HepG2 (cell line): ENCODE data around the gene AFDN. TPM values are rescaled to one million over a fixed set of nuclear protein-coding genes. Genes with fewer than 3 reads are reported as not detected.

Experiments
- ATAC-seq: fragments of 200-7000 bp; cut with Tn5 transposase; 3 replicates; pipeline ENCODE4 v1.9.1; 2020; ENCODE audit warnings: mild to moderate bottlenecking, moderate library complexity
- BruUV-seq: library from RNA; stranded (reverse); fragments of 400-500 nt; replicated peaks from 2 replicates; lab custom pipeline; 2021; lab: Mats Ljungman, UMichigan
- CTCF ChIA-PET: fragments of 300-600 bp; formaldehyde crosslinking; extraction: SDS; loops from one replicate; lab custom pipeline; 2021; ENCODE audit warnings: low total read pairs, inconsistent platforms, low intra/inter-chr PET ratio; lab: Yijun Ruan, JAX
- POLR2A ChIA-PET: fragments of 350-600 bp; sonication (Branson Sonifier 250); formaldehyde crosslinking; loops from one replicate; lab custom pipeline; 2020; ENCODE audit warnings: antibody characterized with exemption, inconsistent platforms; lab: Yijun Ruan, JAX
- DNase-seq: peaks from one replicate; pipeline ENCODE4 v3.0.0-alpha.2; 2015; ENCODE audit warnings: low spot score
- FAIRE-seq: peaks from 3 replicates; lab custom pipeline; 2011; peaks lifted over from hg19 to GRCh38; lab: Jason Lieb, UNC
- H2AFZ ChIP-seq: one replicate; pipeline ENCODE4 v1.6.1; 2011; ENCODE audit warnings: low read length, inconsistent platforms
- H3K27ac ChIP-seq: fragments of 300-600 bp; 3 replicates; pipeline ENCODE4 v1.8.0; 2011; ENCODE audit warnings: mixed run types, mild to moderate bottlenecking, mixed read lengths, low read length, inconsistent platforms; ENCODE audit not compliant: insufficient read depth; ENCODE audit errors: extremely low read length
- H3K27me3 ChIP-seq, 2 experiments: fragments of 200-600 bp in 1 of 2; 2 replicates in 1 of 2; 3 replicates in 1 of 2; pipeline versions ENCODE4 v1.6.0 to v1.8.0; 2011; ENCODE audit warnings: low read length in 2 of 2, mild to moderate bottlenecking in 2 of 2, moderate library complexity in 2 of 2, inconsistent platforms in 1 of 2; ENCODE audit not compliant: insufficient read depth in 2 of 2, control insufficient read depth in 1 of 2
- H3K36me3 ChIP-seq, 2 experiments: fragments of 200-600 bp in 1 of 2; replicated peaks in 1 of 2; 2 replicates in 1 of 2; 3 replicates in 1 of 2; pipeline versions ENCODE4 v1.5.1 to v1.8.0; 2011; ENCODE audit warnings: low read length in 2 of 2, inconsistent platforms in 1 of 2; ENCODE audit not compliant: insufficient read depth in 2 of 2, control insufficient read depth in 1 of 2
- H3K4me1 ChIP-seq: 2 replicates; pipeline ENCODE4 v1.5.1; 2012; ENCODE audit warnings: low read length, inconsistent platforms; ENCODE audit not compliant: insufficient read depth
- H3K4me2 ChIP-seq: 2 replicates; pipeline ENCODE4 v1.6.0; 2011; ENCODE audit warnings: low read depth, low read length, inconsistent platforms
- H3K4me3 ChIP-seq, 3 experiments: fragments of 200-600 bp in 1 of 3; sonication (generic), shearing (Covaris generic) in 1 of 3; replicated peaks in 1 of 3; 2 replicates each; pipeline ENCODE4 v1.5.1; 2011 to 2016; ENCODE audit warnings: low read length in 3 of 3, inconsistent platforms in 2 of 3, low read depth in 2 of 3, mild to moderate bottlenecking in 2 of 3, control low read depth in 1 of 3, mixed read lengths in 1 of 3; ENCODE audit not compliant: insufficient read depth in 1 of 3
- H3K79me2 ChIP-seq: one replicate; pipeline ENCODE4 v1.6.1; 2011; ENCODE audit warnings: low read length, inconsistent platforms; ENCODE audit not compliant: insufficient read depth
- H3K9ac ChIP-seq: 2 replicates; pipeline ENCODE4 v1.6.0; 2011; ENCODE audit warnings: mild to moderate bottlenecking, low read depth, low read length, inconsistent platforms; ENCODE audit not compliant: insufficient read depth
- H3K9me3 ChIP-seq: 2 replicates; pipeline ENCODE4 v1.5.1; 2012; ENCODE audit warnings: mild to moderate bottlenecking, low read length
- H4K20me1 ChIP-seq: 2 replicates; pipeline ENCODE4 v1.6.0; 2011; ENCODE audit warnings: inconsistent platforms, mild to moderate bottlenecking, low read length, moderate library complexity; ENCODE audit not compliant: insufficient read depth
- ELF3 ChIP-seq: IDR thresholded peaks from 2 replicates; pipeline ENCODE4 v1.6.1; 2016; ENCODE audit warnings: missing genetic modification reagents, missing compliant biosample characterization
- FOXA3 ChIP-seq: IDR thresholded peaks from 2 replicates; pipeline ENCODE4 v1.6.1; 2016; ENCODE audit warnings: missing genetic modification reagents, missing compliant biosample characterization
- HMG20A ChIP-seq: IDR thresholded peaks from 2 replicates; pipeline ENCODE4 v1.6.1; 2016; ENCODE audit warnings: borderline replicate concordance
- SALL1 ChIP-seq: sonication (generic); formaldehyde crosslinking; IDR thresholded peaks from 2 replicates; pipeline ENCODE4 v1.8.0; 2022; ENCODE audit warnings: mild to moderate bottlenecking, missing genetic modification reagents
- SAP130 ChIP-seq: IDR thresholded peaks from 2 replicates; pipeline ENCODE4 v1.6.1; 2016; ENCODE audit warnings: low read depth
- SRF ChIP-seq: IDR thresholded peaks from 2 replicates; pipeline ENCODE4 v1.6.1; 2011; ENCODE audit warnings: mild to moderate bottlenecking, low read depth, low read length, moderate library complexity
- THYN1 ChIP-seq: sonication (generic); formaldehyde crosslinking; IDR thresholded peaks from 2 replicates; pipeline ENCODE4 v1.8.1; 2023; ENCODE audit warnings: low read depth, mild to moderate bottlenecking, moderate library complexity, missing genetic modification reagents, borderline replicate concordance
- ZNF644 ChIP-seq: IDR thresholded peaks from 2 replicates; pipeline ENCODE4 v1.6.1; 2016; ENCODE audit warnings: low read depth
- WGBS: methylation state at CpG from one replicate; pipeline ENCODE4 v1.1.6; 2017; ENCODE audit warnings: low lambda C conversion rate; 5-methylcytosine and 5-hydroxymethylcytosine counted together
- in situ Hi-C: cut with HindIII; loops from 2 replicates; pipeline ENCODE4 v1.10.0; 2017; ENCODE audit warnings: low pct_unique_long_range_greater_than_20kb; ENCODE audit not compliant: extremely low pct_ligation_motif_present
- intact Hi-C: fragments of 100-400 bp; cut with micrococcal nuclease; formaldehyde crosslinking; loops from one replicate; pipeline ENCODE4 v1.10.0; 2022; ENCODE audit not compliant: unreplicated experiment
- polyA plus RNA-seq, 8 experiments: library from polyadenylated mRNA; depleted of rRNA in 3 of 8; stranded (reverse) in 7 of 8; unstranded in 1 of 8; fragments of >200 nt; fragmentation: Illumina TruSeq in 4 of 8; extraction: Trizol in 4 of 8; gene quantifications; 2 replicates each; pipeline versions ENCODE4 v1.2.1 to v1.2.3, GENCODE V29; 2011 to 2016; ENCODE audit warnings: low read depth in 4 of 8, missing spikeins in 1 of 8, mixed read lengths in 1 of 8; ENCODE audit not compliant: insufficient read depth in 1 of 8
- total RNA-seq, 5 experiments: library from RNA; depleted of rRNA; stranded (reverse); fragments of >200 nt; fragmentation: Illumina TruSeq; extraction: Trizol; gene quantifications; 2 replicates each; pipeline ENCODE4 v1.2.3, GENCODE V29; 2016; ENCODE audit warnings: low read depth in 1 of 5
- TF ChIP-seq, protein P1 (sequence below): sonication (generic); formaldehyde crosslinking; IDR thresholded peaks from 2 replicates; pipeline ENCODE4 v1.5.1; 2020; ENCODE audit warnings: missing genetic modification reagents, mild to moderate bottlenecking, borderline replicate concordance
- TF ChIP-seq, protein P2 (sequence below): IDR thresholded peaks from 2 replicates; pipeline ENCODE4 v1.4.0; 2020; ENCODE audit warnings: mild to moderate bottlenecking, missing genetic modification reagents
- TF ChIP-seq, protein P3 (sequence below): sonication (generic); formaldehyde crosslinking; IDR thresholded peaks from 2 replicates; pipeline ENCODE4 v1.9.0; 2021; ENCODE audit warnings: missing genetic modification reagents, mild to moderate bottlenecking, borderline replicate concordance
- TF ChIP-seq, protein P4 (sequence below): sonication (generic); formaldehyde crosslinking; IDR thresholded peaks from 2 replicates; pipeline ENCODE4 v1.5.0; 2020; ENCODE audit warnings: mild to moderate bottlenecking, missing genetic modification reagents, borderline replicate concordance

The AFDN gene
- total and polyA plus RNA-seq, 2 of the 13 experiments (the other 11 are each of a cell fraction or from before 2014, with no cell fraction given), result 136 to 151 TPM

DNA sequence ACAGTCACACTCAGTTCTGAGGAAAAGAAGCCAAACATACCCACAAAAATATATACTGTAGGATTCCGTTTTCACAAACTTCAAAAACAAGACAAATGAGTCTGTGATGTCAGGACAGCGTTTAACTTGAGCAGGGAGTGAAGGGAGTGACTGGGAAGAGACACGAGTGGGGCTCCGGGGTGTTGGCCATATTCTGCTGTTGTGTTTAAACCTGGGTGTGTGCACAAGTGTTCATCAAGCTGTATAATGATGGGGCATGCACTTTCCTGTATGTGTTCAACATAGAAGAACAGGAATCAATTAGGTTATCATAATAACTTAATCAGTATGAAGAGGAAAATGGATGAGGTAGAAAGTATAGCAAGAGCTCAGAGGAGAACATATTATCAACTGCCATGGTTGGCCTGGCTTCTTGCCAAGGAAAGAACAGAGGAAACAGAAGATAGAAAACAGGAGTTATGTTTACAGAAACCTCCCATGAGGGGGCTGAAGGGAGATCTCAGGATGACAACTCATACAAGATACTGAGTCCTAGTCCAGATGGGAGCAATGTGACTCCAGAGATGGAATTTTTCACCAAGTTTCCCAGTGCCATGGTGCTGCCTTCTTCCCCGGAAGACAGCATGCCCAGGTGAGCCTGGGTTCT lies 15.1 kb upstream of the AFDN start:
- intact Hi-C loops (no loop called here), in situ Hi-C loops (no loop called here)
- 71% methylated on average over 5 of the region's 5 CpGs for WGBS
- DNase-seq, result no peak
- Histone ChIP-seq H3K4me3 (no peak overlapping the region; a peak in 1 of 6 replicates), H3K4me1 (peaks cover 33% of the 10 kb centered on the region), H3K9me3 (no peaks in the 10 kb centered on the region), H3K4me2 (no peak overlapping the region), H4K20me1 (no peaks in the 10 kb centered on the region), H3K79me2 (no peaks in the 10 kb centered on the region), H3K9ac (no peak overlapping the region), H2AFZ (no peak overlapping the region), H3K27me3 (no peaks in the 10 kb centered on the region), H3K27ac (no peak overlapping the region), H3K36me3 (no peaks in the 10 kb centered on the region)
- CTCF ChIA-PET, result no interaction called here
- no peak for FAIRE-seq
- POLR2A ChIA-PET, result no interaction called here
- BruUV-seq, result no TSS peak
- ATAC-seq, result peak; percentile 43; the same call in 2 of the 3 replicates
- TF ChIP-seq, protein P1, sequence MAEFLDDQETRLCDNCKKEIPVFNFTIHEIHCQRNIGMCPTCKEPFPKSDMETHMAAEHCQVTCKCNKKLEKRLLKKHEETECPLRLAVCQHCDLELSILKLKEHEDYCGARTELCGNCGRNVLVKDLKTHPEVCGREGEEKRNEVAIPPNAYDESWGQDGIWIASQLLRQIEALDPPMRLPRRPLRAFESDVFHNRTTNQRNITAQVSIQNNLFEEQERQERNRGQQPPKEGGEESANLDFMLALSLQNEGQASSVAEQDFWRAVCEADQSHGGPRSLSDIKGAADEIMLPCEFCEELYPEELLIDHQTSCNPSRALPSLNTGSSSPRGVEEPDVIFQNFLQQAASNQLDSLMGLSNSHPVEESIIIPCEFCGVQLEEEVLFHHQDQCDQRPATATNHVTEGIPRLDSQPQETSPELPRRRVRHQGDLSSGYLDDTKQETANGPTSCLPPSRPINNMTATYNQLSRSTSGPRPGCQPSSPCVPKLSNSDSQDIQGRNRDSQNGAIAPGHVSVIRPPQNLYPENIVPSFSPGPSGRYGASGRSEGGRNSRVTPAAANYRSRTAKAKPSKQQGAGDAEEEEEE (CRISPR knock-in tag), result no peak
- TF ChIP-seq, protein P2, sequence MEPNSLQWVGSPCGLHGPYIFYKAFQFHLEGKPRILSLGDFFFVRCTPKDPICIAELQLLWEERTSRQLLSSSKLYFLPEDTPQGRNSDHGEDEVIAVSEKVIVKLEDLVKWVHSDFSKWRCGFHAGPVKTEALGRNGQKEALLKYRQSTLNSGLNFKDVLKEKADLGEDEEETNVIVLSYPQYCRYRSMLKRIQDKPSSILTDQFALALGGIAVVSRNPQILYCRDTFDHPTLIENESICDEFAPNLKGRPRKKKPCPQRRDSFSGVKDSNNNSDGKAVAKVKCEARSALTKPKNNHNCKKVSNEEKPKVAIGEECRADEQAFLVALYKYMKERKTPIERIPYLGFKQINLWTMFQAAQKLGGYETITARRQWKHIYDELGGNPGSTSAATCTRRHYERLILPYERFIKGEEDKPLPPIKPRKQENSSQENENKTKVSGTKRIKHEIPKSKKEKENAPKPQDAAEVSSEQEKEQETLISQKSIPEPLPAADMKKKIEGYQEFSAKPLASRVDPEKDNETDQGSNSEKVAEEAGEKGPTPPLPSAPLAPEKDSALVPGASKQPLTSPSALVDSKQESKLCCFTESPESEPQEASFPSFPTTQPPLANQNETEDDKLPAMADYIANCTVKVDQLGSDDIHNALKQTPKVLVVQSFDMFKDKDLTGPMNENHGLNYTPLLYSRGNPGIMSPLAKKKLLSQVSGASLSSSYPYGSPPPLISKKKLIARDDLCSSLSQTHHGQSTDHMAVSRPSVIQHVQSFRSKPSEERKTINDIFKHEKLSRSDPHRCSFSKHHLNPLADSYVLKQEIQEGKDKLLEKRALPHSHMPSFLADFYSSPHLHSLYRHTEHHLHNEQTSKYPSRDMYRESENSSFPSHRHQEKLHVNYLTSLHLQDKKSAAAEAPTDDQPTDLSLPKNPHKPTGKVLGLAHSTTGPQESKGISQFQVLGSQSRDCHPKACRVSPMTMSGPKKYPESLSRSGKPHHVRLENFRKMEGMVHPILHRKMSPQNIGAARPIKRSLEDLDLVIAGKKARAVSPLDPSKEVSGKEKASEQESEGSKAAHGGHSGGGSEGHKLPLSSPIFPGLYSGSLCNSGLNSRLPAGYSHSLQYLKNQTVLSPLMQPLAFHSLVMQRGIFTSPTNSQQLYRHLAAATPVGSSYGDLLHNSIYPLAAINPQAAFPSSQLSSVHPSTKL (CRISPR knock-in tag), result peak; percentile 45; the same call in 1 of the 2 replicates
- TF ChIP-seq THYN1, result 0 out of 2 replicates have a peak, but pooled peaks have one; percentile 45
- TF ChIP-seq FOXA3 (CRISPR knock-in tag), result peak; percentile 30; the same call in 1 of the 2 replicates
- TF ChIP-seq SAP130, result peak; percentile 36; the same call in 1 of the 2 replicates
- TF ChIP-seq ZNF644 (CRISPR knock-in tag), result 0 out of 2 replicates have a peak, but pooled peaks have one; percentile 8
- TF ChIP-seq, protein P3, sequence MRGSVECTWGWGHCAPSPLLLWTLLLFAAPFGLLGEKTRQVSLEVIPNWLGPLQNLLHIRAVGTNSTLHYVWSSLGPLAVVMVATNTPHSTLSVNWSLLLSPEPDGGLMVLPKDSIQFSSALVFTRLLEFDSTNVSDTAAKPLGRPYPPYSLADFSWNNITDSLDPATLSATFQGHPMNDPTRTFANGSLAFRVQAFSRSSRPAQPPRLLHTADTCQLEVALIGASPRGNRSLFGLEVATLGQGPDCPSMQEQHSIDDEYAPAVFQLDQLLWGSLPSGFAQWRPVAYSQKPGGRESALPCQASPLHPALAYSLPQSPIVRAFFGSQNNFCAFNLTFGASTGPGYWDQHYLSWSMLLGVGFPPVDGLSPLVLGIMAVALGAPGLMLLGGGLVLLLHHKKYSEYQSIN (CRISPR knock-in tag), result no peak
- TF ChIP-seq, protein P4, sequence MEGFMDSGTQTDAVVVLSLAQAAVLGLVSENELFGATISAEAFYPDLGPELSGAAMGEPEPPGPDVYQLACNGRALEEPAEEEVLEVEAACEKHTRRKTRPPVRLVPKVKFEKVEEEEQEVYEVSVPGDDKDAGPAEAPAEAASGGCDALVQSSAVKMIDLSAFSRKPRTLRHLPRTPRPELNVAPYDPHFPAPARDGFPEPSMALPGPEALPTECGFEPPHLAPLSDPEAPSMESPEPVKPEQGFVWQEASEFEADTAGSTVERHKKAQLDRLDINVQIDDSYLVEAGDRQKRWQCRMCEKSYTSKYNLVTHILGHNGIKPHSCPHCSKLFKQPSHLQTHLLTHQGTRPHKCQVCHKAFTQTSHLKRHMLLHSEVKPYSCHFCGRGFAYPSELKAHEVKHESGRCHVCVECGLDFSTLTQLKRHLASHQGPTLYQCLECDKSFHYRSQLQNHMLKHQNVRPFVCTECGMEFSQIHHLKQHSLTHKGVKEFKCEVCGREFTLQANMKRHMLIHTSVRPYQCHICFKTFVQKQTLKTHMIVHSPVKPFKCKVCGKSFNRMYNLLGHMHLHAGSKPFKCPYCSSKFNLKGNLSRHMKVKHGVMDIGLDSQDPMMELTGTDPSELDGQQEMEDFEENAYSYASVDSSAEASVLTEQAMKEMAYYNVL (CRISPR knock-in tag), result 0 out of 2 replicates have a peak, but pooled peaks have one; percentile 40
- no peak for TF ChIP-seq SRF
- no peak for TF ChIP-seq ELF3
- peak; percentile 22; the same call in 1 of the 2 replicates for TF ChIP-seq SALL1 (CRISPR knock-in tag)
- peak; percentile 54; the same call in 1 of the 2 replicates for TF ChIP-seq HMG20A (CRISPR knock-in tag)
